Vagina (tissue), 2 donors: ENCODE data around the gene INSRR. TPM values are rescaled to one million over a fixed set of nuclear protein-coding genes. Genes with fewer than 3 reads are reported as not detected.

Source experiments
- DNase-seq, 2 donors: peaks; one replicate each; pipeline ENCODE4 v3.0.0-alpha.2; 2017; ENCODE audit errors: extremely low spot score in 2 of 2
- H3K27ac ChIP-seq: fragments of 200-600 bp; sonication (generic); one replicate; pipeline ENCODE4 v1.5.1; 2019
- H3K27me3 ChIP-seq: fragments of 200-600 bp; sonication (generic); one replicate; pipeline ENCODE4 v1.5.1; 2019
- H3K36me3 ChIP-seq, 2 donors: fragments of 200-600 bp; sonication (generic); one replicate each; pipeline ENCODE4 v1.5.1; 2017 to 2019
- H3K4me1 ChIP-seq: fragments of 200-600 bp; sonication (generic); one replicate; pipeline ENCODE4 v1.5.1; 2019
- H3K4me3 ChIP-seq, 2 donors: fragments of 200-600 bp; sonication (generic); 1 replicate in 1 of 2; 2 replicates in 1 of 2; pipeline ENCODE4 v1.5.1; 2016 to 2019
- H3K9me3 ChIP-seq: fragments of 200-600 bp; sonication (generic); one replicate; pipeline ENCODE4 v1.5.1; 2019
- POLR2A ChIP-seq, 2 donors: fragments of 450-650 bp; IDR thresholded peaks; one replicate each; pipeline ENCODE4 v1.6.1; 2017; ENCODE audit warnings: antibody characterized with exemption in 2 of 2, mild to moderate bottlenecking in 2 of 2, moderate library complexity in 2 of 2
- POLR2AphosphoS5 ChIP-seq, 2 donors: sonication (generic); formaldehyde crosslinking; IDR thresholded peaks; one replicate each; pipeline ENCODE4 v1.9.0; 2017; ENCODE audit warnings: antibody characterized with exemption in 2 of 2, mild to moderate bottlenecking in 2 of 2, low read depth in 1 of 2; ENCODE audit not compliant: insufficient read depth in 1 of 2
- intact Hi-C: fragments of 100-400 bp; cut with DNase I; formaldehyde crosslinking; loops from one replicate; pipeline ENCODE4 v1.15.1; 2023
- total RNA-seq: library from RNA; depleted of rRNA; stranded (reverse); fragments of >200 nt; gene quantifications from one replicate; pipeline ENCODE4 v1.2.3, GENCODE V29; 2016
- TF ChIP-seq, protein P1 (sequence below), 3 experiments: fragments of 450-650 bp in 2 of 3; fragments of 200-600 bp in 1 of 3; sonication (generic) in 1 of 3; IDR thresholded peaks; one replicate each; pipeline ENCODE4 v1.5.1; 2017 to 2019; ENCODE audit warnings: antibody characterized with exemption in 3 of 3, mild to moderate bottlenecking in 2 of 3, moderate library complexity in 2 of 3

INSRR gene
- total RNA-seq, 1 donor from 2014 or later: not detected

DNA sequence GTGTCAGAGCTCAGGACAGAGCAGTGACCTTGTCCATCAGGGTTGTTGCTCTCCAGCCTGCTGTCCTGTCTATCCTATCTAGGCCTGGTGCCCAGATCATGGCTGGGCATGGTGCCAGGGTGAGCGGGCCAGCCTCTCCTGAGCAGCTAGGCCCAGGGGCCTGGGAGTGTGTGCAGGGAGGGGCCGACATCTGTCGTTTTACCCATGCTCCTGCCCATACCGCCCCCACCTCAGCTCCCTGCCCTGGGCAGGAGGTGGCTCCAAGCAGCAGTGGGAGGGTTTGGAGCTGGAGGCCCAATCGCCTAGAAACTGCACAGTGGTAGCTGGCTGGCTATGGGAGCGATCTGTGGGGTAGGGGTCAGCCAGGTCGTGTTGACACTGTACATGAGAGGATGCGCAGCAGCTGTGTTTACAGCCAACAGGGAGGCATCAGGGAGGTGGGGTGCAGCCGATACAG, 6.5 kb downstream of the INSRR start:
- DNase-seq: no peak
- TF ChIP-seq, protein P1, sequence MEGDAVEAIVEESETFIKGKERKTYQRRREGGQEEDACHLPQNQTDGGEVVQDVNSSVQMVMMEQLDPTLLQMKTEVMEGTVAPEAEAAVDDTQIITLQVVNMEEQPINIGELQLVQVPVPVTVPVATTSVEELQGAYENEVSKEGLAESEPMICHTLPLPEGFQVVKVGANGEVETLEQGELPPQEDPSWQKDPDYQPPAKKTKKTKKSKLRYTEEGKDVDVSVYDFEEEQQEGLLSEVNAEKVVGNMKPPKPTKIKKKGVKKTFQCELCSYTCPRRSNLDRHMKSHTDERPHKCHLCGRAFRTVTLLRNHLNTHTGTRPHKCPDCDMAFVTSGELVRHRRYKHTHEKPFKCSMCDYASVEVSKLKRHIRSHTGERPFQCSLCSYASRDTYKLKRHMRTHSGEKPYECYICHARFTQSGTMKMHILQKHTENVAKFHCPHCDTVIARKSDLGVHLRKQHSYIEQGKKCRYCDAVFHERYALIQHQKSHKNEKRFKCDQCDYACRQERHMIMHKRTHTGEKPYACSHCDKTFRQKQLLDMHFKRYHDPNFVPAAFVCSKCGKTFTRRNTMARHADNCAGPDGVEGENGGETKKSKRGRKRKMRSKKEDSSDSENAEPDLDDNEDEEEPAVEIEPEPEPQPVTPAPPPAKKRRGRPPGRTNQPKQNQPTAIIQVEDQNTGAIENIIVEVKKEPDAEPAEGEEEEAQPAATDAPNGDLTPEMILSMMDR (IDR thresholded peaks at IDR 0.05): no peak
- no peak for TF ChIP-seq POLR2A (IDR thresholded peaks at IDR 0.05)
- no peak for TF ChIP-seq POLR2AphosphoS5 (IDR thresholded peaks at IDR 0.05; ENCODE audit: insufficient read depth in 1 of 2, low read depth in 1 of 2)
- peaks cover 7% of the 10 kb centered on the region for H3K4me1 ChIP-seq
- no peaks in the 10 kb centered on the region for H3K9me3 ChIP-seq
- H3K27ac ChIP-seq: no peak overlapping the region
- no peaks in the 10 kb centered on the region for H3K36me3 ChIP-seq
- intact Hi-C loops: no loop called here
- no peak overlapping the region for H3K4me3 ChIP-seq
- no peaks in the 10 kb centered on the region for H3K27me3 ChIP-seq

DNA sequence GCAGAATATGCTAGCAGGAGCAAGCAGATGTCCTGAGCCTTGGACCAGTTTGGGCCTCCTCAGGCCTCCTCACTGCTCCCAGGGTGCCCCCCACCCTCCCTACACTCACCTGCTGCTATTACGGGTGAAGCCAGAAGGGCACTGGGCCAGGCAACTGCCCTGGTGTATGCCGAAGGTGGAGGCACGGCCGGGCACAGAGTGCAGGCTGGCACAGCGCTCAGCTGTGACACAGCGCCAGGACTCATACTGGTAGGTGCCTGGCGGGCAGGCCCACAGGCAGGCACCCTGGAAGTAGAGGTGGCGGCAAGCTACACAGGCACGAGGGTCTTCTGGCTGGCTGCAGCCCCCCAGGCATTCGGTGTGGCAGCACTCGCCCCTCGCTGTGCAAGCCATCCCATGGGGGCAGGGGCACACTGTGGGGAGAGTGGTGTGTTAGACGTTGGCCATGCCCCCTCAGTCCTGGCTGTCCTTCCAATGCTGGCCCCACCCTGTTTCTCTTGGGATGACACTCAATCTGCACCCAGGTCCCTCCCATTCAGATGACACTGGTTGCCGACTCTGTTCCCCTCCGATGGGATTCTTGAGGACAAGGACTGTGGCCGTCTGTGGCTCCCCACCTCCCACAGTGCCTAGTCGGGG, 7.0 kb downstream of the INSRR start:
- Histone ChIP-seq H3K27ac (no peak overlapping the region), H3K4me3 (no peak overlapping the region), H3K9me3 (no peaks in the 10 kb centered on the region), H3K4me1 (peaks cover 7% of the 10 kb centered on the region), H3K27me3 (no peaks in the 10 kb centered on the region), H3K36me3 (no peaks in the 10 kb centered on the region)
- no peak for TF ChIP-seq POLR2A (IDR thresholded peaks at IDR 0.05)
- no peak for TF ChIP-seq POLR2AphosphoS5 (IDR thresholded peaks at IDR 0.05; ENCODE audit: insufficient read depth in 1 of 2, low read depth in 1 of 2)
- TF ChIP-seq, protein P1 (IDR thresholded peaks at IDR 0.05): no peak
- intact Hi-C loops: no loop called here
- no peak for DNase-seq

DNA sequence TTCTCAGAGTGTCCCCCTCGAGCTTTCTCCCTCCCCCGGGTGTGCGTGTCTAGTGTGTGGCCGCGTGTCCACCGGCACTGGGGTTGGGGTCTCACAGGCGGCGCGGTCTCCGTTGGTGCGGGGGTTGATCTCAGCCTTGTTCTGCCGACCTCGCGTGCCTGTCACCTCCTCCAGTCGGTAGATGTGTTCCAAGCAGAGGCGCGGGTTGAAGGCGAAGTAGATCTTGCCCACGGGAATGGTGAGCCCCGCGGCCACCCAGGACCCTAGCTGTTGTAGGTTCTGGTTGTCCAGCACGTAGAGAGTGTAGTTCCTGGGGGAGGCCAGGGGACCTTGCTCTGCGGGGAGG, 9.8 kb downstream of the INSRR start:
- DNase-seq: no peak
- H3K27ac ChIP-seq: no peak overlapping the region
- intact Hi-C loops: no loop called here
- no peak for TF ChIP-seq POLR2A (IDR thresholded peaks at IDR 0.05)
- TF ChIP-seq POLR2AphosphoS5 (IDR thresholded peaks at IDR 0.05; ENCODE audit: insufficient read depth in 1 of 2, low read depth in 1 of 2): no peak
- TF ChIP-seq, protein P1 (IDR thresholded peaks at IDR 0.05): no peak
- peaks cover 12% of the 10 kb centered on the region for H3K4me1 ChIP-seq
- H3K9me3 ChIP-seq: no peaks in the 10 kb centered on the region
- H3K4me3 ChIP-seq: no peak overlapping the region
- H3K27me3 ChIP-seq: no peaks in the 10 kb centered on the region
- H3K36me3 ChIP-seq: no peaks in the 10 kb centered on the region

DNA sequence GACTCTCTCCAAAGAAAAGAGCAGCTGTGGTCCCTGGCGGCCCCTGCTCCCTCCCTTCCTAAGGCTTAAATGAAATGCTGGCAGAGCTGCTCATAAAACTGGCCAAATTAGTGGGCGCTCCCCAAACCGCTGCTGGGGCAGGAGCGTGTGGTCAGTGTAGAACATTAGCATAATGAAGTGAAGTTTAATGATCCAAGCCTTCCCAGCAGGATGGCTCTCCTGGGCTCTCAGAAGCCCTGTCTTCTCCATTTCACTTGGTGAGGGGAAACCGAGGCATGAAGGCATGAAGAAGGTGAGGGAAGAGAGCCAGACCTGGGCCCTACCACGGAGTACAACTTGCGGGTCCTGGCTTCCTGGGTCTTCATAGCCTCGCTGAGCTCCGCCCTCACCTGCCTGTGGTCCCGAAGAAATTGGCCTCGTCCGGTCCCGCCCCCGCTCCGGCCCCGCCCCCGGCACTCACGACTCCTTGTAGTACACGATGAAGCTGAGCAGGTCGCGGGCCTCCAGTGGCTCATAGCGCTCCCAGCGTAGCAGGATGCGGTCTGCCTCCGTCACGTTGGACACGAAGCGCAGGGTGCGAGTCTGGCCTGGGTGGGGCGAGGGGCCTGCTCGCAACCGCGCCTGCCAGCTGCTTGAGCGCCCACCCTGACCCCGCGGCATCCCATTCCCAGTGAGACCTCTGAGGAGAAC, 10.3 kb downstream of the INSRR start:
- no peaks in the 10 kb centered on the region for H3K9me3 ChIP-seq
- no peak for TF ChIP-seq POLR2A (IDR thresholded peaks at IDR 0.05)
- TF ChIP-seq POLR2AphosphoS5 (IDR thresholded peaks at IDR 0.05; ENCODE audit: insufficient read depth in 1 of 2, low read depth in 1 of 2): no peak
- TF ChIP-seq, protein P1 (IDR thresholded peaks at IDR 0.05): no peak
- DNase-seq: no peak
- no peaks in the 10 kb centered on the region for H3K36me3 ChIP-seq
- H3K4me1 ChIP-seq: peaks cover 12% of the 10 kb centered on the region
- intact Hi-C loops: no loop called here
- H3K27me3 ChIP-seq: no peaks in the 10 kb centered on the region
- H3K4me3 ChIP-seq: no peak overlapping the region
- no peak overlapping the region for H3K27ac ChIP-seq
